ENCODE data around the gene SPDEF. TPM values are rescaled to one million over a fixed set of nuclear protein-coding genes. Genes with fewer than 3 reads are reported as not detected.

The SPDEF gene
- total and polyA plus RNA-seq, 2 experiments from 2014 or later = 1.1 TPM; not detected in 1

DNA sequence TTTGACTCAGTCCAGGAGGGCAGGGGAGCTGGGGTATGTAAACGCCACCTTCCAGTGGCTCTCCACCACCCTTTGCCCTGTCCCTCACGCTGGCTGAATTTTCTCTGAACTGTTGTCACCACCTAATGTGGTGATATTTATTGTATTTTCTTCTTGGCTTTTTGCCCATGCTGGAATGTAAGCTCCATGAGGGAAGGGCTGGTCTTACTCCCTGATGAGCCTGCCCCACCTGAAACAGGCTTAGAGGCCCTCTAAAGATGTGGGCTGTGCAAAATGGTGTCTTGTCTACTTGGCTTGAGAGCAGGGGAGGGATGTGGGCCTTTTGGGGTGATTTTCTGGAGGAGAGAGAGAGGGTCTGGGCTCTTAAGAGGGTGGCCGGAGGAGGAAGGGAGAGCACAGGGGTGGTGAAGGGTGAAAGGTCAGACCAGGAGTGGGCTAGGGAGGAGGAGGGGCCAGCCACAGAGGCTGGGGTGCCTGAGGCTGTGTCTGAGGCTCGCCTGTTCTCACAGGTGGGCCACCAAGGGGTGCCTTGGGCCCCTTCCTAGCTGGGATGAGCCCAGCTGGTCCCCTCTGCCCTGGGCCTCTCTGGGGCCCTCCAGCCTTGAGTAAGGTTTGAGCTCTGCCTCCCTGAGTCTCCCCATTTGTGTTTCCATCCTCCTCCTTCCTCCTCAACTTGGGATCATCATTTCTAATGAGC, 37.3 kb downstream of the SPDEF start:
- no peaks in the 10 kb centered on the region for H3K27me3 ChIP-seq
- no peak overlapping the region for H3K27ac ChIP-seq
- TF ChIP-seq, protein P1, sequence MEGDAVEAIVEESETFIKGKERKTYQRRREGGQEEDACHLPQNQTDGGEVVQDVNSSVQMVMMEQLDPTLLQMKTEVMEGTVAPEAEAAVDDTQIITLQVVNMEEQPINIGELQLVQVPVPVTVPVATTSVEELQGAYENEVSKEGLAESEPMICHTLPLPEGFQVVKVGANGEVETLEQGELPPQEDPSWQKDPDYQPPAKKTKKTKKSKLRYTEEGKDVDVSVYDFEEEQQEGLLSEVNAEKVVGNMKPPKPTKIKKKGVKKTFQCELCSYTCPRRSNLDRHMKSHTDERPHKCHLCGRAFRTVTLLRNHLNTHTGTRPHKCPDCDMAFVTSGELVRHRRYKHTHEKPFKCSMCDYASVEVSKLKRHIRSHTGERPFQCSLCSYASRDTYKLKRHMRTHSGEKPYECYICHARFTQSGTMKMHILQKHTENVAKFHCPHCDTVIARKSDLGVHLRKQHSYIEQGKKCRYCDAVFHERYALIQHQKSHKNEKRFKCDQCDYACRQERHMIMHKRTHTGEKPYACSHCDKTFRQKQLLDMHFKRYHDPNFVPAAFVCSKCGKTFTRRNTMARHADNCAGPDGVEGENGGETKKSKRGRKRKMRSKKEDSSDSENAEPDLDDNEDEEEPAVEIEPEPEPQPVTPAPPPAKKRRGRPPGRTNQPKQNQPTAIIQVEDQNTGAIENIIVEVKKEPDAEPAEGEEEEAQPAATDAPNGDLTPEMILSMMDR (IDR thresholded peaks at IDR 0.05; ENCODE audit: low read depth, low read length) = no peak
- H3K4me3 ChIP-seq = no peak overlapping the region
- no peaks in the 10 kb centered on the region for H3K36me3 ChIP-seq
- H3K9me3 ChIP-seq (ENCODE audit: low read depth) = no peaks in the 10 kb centered on the region
- H3K4me1 ChIP-seq (ENCODE audit: low read depth) = no peaks in the 10 kb centered on the region
- DNase-seq (ENCODE audit: low read depth in 1 of 2, low spot score in 1 of 2) = no peak

- Histone ChIP-seq H3K27me3 (no peaks in the 10 kb centered on the region), H3K36me3 (no peaks in the 10 kb centered on the region), H3K9me3 (ENCODE audit: low read depth) (no peaks in the 10 kb centered on the region), H3K4me1 (ENCODE audit: low read depth) (peaks cover under 1% of the 10 kb centered on the region), H3K4me3 (no peak overlapping the region), H3K27ac (no peak overlapping the region)
- TF ChIP-seq, protein P1 (IDR thresholded peaks at IDR 0.05; ENCODE audit: low read depth, low read length) = no peak
- no peak for DNase-seq (ENCODE audit: low read depth in 1 of 2, low spot score in 1 of 2)
These were observed 38.2 kb downstream of the SPDEF start for GRCh38 chr6:34517966-34518365.

DNA sequence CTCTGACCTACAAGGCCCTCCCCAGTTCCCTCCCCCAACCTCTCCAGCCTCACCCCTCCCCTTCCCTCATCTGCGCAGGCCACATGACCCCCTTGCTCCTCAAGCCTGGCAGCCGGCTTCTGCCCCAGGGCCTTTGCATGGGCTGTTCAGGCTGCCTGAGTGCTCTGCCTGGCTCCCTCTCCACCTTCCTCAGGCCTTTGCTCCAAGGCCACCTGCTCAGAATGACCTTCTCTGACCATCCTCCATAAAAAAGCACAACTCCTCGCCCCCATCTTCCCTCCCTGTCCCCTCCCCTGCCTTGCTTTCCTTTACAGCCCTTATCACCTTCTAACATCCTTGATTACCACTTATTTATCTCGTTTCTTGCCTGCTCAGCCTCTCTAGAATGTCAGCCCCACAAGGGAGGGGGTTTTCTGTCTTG, 38.7 kb downstream of the SPDEF start:
- Histone ChIP-seq H3K27me3 (no peaks in the 10 kb centered on the region), H3K9me3 (ENCODE audit: low read depth) (no peaks in the 10 kb centered on the region), H3K36me3 (no peaks in the 10 kb centered on the region), H3K4me1 (ENCODE audit: low read depth) (peaks cover 6% of the 10 kb centered on the region), H3K4me3 (no peak overlapping the region), H3K27ac (no peak overlapping the region)
- no peak for DNase-seq (ENCODE audit: low read depth in 1 of 2, low spot score in 1 of 2)
- TF ChIP-seq, protein P1 (IDR thresholded peaks at IDR 0.05; ENCODE audit: low read depth, low read length) = no peak

DNA sequence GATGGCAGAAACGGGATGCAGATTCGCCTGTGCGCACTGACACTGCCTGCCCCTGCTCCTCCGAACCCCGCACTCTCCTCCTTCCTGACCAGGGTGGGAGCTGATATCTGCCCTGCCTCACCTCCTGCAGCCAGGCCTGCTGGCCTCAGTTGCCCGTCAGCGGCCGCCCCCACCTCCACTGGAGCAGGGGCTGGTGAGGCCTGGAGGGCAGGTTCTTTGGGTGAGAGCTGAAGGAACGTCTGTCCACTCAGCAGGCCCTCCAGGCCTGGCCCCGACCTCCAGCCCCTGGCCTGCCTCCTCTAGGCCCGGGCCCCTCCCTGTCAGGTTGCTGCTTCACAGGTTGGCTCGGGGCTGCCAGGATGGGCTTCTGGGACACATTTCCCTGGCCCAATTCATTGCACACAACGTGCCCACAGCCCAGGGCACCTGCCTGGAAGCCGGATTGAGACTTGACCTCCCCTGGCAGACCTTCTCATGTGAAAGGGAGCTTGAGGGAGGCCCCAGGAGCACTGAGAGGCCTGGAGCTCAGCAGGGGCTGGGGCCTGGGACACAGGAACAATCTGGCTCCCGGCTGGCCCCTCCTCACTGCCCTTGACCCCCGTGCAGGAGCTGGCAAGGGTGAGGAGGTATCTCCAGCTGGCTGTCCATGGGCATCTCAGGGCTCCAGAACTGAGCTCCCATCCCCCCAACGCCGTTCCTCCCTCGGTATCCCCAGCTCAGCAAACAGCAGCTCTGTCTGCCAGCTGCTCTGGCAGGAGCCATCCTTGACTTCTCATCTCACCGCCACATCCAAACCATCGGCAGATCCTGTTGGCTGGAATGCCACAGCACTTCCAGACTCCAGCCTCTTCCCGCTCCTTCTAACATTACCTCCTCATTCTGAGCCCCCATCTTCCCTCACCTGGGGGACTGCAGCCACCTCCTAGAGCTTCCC, 39.5 kb downstream of the SPDEF start:
- Histone ChIP-seq H3K27me3 (no peaks in the 10 kb centered on the region), H3K4me3 (no peak overlapping the region), H3K36me3 (no peaks in the 10 kb centered on the region), H3K4me1 (ENCODE audit: low read depth) (peaks cover 9% of the 10 kb centered on the region), H3K27ac (no peak overlapping the region), H3K9me3 (ENCODE audit: low read depth) (no peaks in the 10 kb centered on the region)
- TF ChIP-seq, protein P1 (IDR thresholded peaks at IDR 0.05; ENCODE audit: low read depth, low read length) = no peak
- no peak for DNase-seq (ENCODE audit: low read depth in 1 of 2, low spot score in 1 of 2)

DNA sequence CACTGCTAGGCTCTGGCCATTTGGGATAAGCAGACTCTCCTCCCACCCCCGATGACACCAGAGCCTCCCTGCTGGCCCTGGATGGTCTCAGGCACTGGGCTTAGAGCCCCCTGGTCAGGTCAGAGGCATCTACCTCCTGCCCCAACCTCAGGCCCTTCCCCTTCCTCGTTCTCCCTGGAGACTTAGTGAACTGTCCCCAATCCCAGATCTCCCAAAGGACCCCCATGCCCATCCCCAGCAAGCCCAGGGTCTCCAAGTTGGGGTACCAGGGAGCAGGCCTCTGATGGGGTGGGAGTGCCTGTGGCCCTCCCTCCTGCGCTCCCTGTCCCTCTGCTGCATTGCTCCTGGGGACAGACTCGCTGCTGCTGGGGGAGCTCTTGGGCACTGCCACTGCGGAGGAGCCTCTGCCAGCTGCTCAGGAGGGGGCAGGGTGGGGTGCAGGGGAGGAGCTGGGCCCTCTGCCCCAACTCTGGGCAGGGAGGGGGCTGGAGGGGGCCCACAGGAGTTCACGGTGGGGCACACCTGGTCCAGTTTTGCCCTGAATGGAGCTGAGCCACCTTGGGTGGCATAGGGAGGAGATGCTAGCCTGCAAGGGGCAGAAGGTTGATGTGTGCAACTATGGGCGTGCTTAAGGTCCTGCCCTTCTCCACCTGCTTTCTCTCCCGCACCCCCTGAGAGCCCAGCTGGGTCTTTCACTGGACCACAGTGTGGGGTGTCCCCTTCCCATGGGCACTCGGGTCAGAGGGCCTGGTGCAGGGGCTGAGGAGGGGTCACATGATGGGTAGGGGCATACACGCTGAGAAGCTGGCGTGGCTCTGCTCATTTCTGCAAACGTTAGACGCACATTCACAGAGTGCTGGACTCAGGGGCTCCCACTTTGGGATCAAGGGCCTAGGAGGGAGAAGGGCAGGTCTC, 40.4 kb downstream of the SPDEF start:
- no peaks in the 10 kb centered on the region for H3K27me3 ChIP-seq
- H3K4me1 ChIP-seq (ENCODE audit: low read depth) = peaks cover 9% of the 10 kb centered on the region
- H3K36me3 ChIP-seq = no peaks in the 10 kb centered on the region
- H3K27ac ChIP-seq = no peak overlapping the region
- no peaks in the 10 kb centered on the region for H3K9me3 ChIP-seq (ENCODE audit: low read depth)
- TF ChIP-seq, protein P1 (IDR thresholded peaks at IDR 0.05; ENCODE audit: low read depth, low read length) = no peak
- DNase-seq (ENCODE audit: low read depth in 1 of 2, low spot score in 1 of 2) = no peak
- H3K4me3 ChIP-seq = no peak overlapping the region
